Endodermal cell (in vitro differentiated cells): ENCODE data around the gene GOLGA1. TPM values are rescaled to one million over a fixed set of nuclear protein-coding genes. Genes with fewer than 3 reads are reported as not detected.
"Not testable (repeated sequence)": the region's sequence is repeated elsewhere in the genome, so short reads cannot be mapped to it uniquely, and the experiment has no call there.

Source experiments
- DNase-seq: peaks from one replicate; pipeline ENCODE4 v3.0.0-alpha.2; 2017
- H3K27ac ChIP-seq: 2 replicates; pipeline ENCODE4 v1.5.1; 2013; ENCODE audit warnings: mild to moderate bottlenecking, low read depth, low read length, moderate library complexity
- H3K27me3 ChIP-seq: 2 replicates; pipeline ENCODE4 v1.6.1; 2013; ENCODE audit warnings: mild to moderate bottlenecking, low read length, moderate library complexity; ENCODE audit not compliant: insufficient read depth, control insufficient read depth, poor library complexity, severe bottlenecking
- H3K36me3 ChIP-seq: 2 replicates; pipeline ENCODE4 v1.7.0; 2013; ENCODE audit warnings: mild to moderate bottlenecking, low read length, moderate library complexity; ENCODE audit not compliant: control insufficient read depth, insufficient read depth
- H3K4me1 ChIP-seq: one replicate; pipeline ENCODE4 v1.7.0; 2013; ENCODE audit warnings: low read length; ENCODE audit not compliant: control insufficient read depth, insufficient read depth
- H3K4me3 ChIP-seq: 2 replicates; pipeline ENCODE4 v1.5.1; 2013; ENCODE audit warnings: mild to moderate bottlenecking, low read length, moderate library complexity
- H3K9ac ChIP-seq: 2 replicates; pipeline ENCODE4 v1.6.1; 2013; ENCODE audit warnings: mild to moderate bottlenecking, low read length, moderate library complexity; ENCODE audit not compliant: poor library complexity, severe bottlenecking; ENCODE audit errors: extremely low read depth
- H3K9me3 ChIP-seq: 2 replicates; pipeline ENCODE4 v1.6.1; 2013; ENCODE audit warnings: mild to moderate bottlenecking, low read length, moderate library complexity; ENCODE audit not compliant: control insufficient read depth
- H3K27ac Mint-ChIP-seq: 2 replicates; pipeline ENCODE4 v1.8.0; 2020; ENCODE audit warnings: mixed read lengths
- H3K27me3 Mint-ChIP-seq: 2 replicates; pipeline ENCODE4 v1.8.0; 2021; ENCODE audit warnings: mild to moderate bottlenecking, mixed read lengths; ENCODE audit not compliant: insufficient read depth
- H3K36me3 Mint-ChIP-seq: 2 replicates; pipeline ENCODE4 v1.8.0; 2020; ENCODE audit warnings: low read depth, mixed read lengths
- H3K4me1 Mint-ChIP-seq: 2 replicates; pipeline ENCODE4 v1.8.0; 2020; ENCODE audit warnings: mixed read lengths
- H3K4me3 Mint-ChIP-seq: 2 replicates; pipeline ENCODE4 v1.8.0; 2020; ENCODE audit warnings: mild to moderate bottlenecking, moderate library complexity, mixed read lengths
- H3K9me3 Mint-ChIP-seq: 2 replicates; pipeline ENCODE4 v1.8.0; 2020; ENCODE audit warnings: mild to moderate bottlenecking, mixed read lengths
- WGBS, 2 experiments: methylation state at CpG; one replicate each; pipeline versions ENCODE4 v1.1.5 to v1.1.7; 2013; ENCODE audit warnings: missing lambda C conversion rate in 2 of 2, mixed read lengths in 1 of 2; ENCODE audit not compliant: insufficient coverage in 1 of 2, insufficient read length in 1 of 2; 5-methylcytosine and 5-hydroxymethylcytosine counted together
- total RNA-seq, 2 donors: library from RNA; stranded (reverse); fragmentation: NEBNext Ultra II Directional in 1 of 2; extraction: Animal tissue kit (Norgen Biotek cat#: 25700) in 1 of 2; gene quantifications; 2 replicates in 1 of 2; 3 replicates in 1 of 2; pipeline ENCODE4 v1.2.1, GENCODE V29; 2021
- TF ChIP-seq, protein P1 (sequence below): fragments of 200-600 bp; sonication (generic); conservative IDR thresholded peaks from 2 replicates; pipeline ENCODE4 v1.5.0; 2021; ENCODE audit warnings: antibody characterized with exemption, mild to moderate bottlenecking

The GOLGA1 gene
- total RNA-seq, 2 donors from 2014 or later, result 8.8 to 13.2 TPM

DNA sequence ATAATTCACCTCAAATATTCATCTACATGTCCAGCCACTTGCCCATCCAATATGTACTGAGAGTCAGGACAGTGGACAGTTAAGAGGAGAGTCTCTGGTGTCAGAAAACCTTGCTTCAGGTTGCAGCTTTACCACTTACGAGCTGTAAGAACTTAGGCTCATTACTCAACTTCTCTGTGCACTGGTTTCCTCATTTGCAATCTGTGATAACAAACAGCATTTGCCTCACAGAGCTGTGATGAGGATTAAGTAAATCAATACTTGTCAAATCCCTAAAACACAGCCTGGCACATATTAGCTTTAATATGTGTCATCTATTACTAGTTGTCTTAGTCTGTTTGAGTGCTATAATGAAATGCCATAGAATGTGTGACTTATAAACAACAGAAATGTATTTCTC, 8.6 kb downstream of the GOLGA1 start:
- H3K9ac ChIP-seq, result no peak overlapping the region
- Mint-ChIP-seq H3K4me3 (no peak overlapping the region), H3K27ac (no peak overlapping the region), H3K9me3 (no peaks in the 10 kb centered on the region), H3K27me3 (no peaks in the 10 kb centered on the region), H3K36me3 (peaks cover 7% of the 10 kb centered on the region), H3K4me1 (no peaks in the 10 kb centered on the region)
- H3K4me1 ChIP-seq, result no peaks in the 10 kb centered on the region
- H3K27ac ChIP-seq, result no peak overlapping the region
- H3K4me3 ChIP-seq, result no peak overlapping the region
- no peaks in the 10 kb centered on the region for H3K9me3 ChIP-seq
- peaks cover 40% of the 10 kb centered on the region for H3K36me3 ChIP-seq
- no peaks in the 10 kb centered on the region for H3K27me3 ChIP-seq
- WGBS, 2 experiments, result 94 to 100% methylated on average over 1 of the region's 1 CpG
- TF ChIP-seq, protein P1, sequence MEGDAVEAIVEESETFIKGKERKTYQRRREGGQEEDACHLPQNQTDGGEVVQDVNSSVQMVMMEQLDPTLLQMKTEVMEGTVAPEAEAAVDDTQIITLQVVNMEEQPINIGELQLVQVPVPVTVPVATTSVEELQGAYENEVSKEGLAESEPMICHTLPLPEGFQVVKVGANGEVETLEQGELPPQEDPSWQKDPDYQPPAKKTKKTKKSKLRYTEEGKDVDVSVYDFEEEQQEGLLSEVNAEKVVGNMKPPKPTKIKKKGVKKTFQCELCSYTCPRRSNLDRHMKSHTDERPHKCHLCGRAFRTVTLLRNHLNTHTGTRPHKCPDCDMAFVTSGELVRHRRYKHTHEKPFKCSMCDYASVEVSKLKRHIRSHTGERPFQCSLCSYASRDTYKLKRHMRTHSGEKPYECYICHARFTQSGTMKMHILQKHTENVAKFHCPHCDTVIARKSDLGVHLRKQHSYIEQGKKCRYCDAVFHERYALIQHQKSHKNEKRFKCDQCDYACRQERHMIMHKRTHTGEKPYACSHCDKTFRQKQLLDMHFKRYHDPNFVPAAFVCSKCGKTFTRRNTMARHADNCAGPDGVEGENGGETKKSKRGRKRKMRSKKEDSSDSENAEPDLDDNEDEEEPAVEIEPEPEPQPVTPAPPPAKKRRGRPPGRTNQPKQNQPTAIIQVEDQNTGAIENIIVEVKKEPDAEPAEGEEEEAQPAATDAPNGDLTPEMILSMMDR, result no peak
- DNase-seq, result no peak

DNA sequence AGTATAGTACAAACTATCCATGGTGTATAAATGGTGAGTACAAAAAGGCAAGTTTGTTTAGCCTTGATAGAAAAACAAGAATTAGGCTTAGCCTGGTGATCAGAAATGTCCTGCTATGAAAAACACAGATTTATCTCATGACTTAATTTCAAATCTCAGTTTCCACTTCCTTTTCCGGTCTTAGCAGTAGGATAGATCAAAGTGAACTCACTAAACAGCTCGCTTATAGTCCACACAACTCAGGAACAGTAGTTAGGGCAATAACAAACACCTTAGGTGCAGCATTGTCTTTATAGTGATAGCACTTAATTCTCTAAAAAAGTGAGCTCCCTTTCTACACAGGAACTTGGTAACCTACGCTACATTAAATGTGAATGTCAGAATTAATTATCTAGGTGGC, 11.4 kb downstream of the GOLGA1 start:
- H3K9me3 Mint-ChIP-seq, result no peaks in the 10 kb centered on the region
- Histone ChIP-seq H3K4me1 (no peaks in the 10 kb centered on the region), H3K36me3 (peaks cover 44% of the 10 kb centered on the region), H3K27me3 (no peaks in the 10 kb centered on the region), H3K4me3 (no peak overlapping the region), H3K9ac (no peak overlapping the region), H3K9me3 (no peaks in the 10 kb centered on the region), H3K27ac (no peak overlapping the region)
- TF ChIP-seq, protein P1, result no peak
- no peaks in the 10 kb centered on the region for H3K27me3 Mint-ChIP-seq
- H3K27ac Mint-ChIP-seq, result no peak overlapping the region
- WGBS, 2 experiments, result 96 to 100% methylated on average over 2 to 3 of the region's 3 CpGs
- DNase-seq, result no peak
- H3K36me3 Mint-ChIP-seq, result no peaks in the 10 kb centered on the region
- H3K4me1 Mint-ChIP-seq, result no peaks in the 10 kb centered on the region
- H3K4me3 Mint-ChIP-seq, result no peak overlapping the region

DNA sequence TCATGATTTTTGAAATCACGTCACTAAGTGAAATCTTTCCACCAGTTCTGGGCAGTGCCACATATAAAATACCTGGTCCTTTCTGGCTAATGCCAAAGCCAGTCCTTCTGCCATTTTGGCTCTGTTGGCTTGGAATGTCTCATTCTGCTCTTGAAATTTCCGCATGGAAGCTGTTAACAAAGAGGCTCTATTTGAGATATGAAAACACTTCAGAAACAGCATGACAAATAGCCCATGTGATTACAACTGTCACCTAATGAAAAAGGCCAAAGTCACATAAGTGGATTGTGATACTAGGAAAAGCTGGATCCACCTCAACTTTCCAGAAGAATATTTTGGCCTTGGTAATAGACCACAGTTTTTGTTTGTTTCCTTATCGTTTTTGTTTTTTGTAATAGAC, 12.8 kb downstream of the GOLGA1 start:
- Histone ChIP-seq H3K9me3 (no peaks in the 10 kb centered on the region), H3K36me3 (peaks cover 45% of the 10 kb centered on the region), H3K4me1 (no peaks in the 10 kb centered on the region), H3K27me3 (no peaks in the 10 kb centered on the region), H3K4me3 (no peak overlapping the region), H3K9ac (no peak overlapping the region), H3K27ac (no peak overlapping the region)
- Mint-ChIP-seq H3K4me1 (no peaks in the 10 kb centered on the region), H3K9me3 (no peaks in the 10 kb centered on the region), H3K27ac (no peak overlapping the region), H3K36me3 (no peaks in the 10 kb centered on the region), H3K4me3 (no peak overlapping the region), H3K27me3 (no peaks in the 10 kb centered on the region)
- DNase-seq, result no peak
- TF ChIP-seq, protein P1, result no peak
- 95 to 100% methylated on average over 2 of the region's 3 CpGs for WGBS, 2 experiments

DNA sequence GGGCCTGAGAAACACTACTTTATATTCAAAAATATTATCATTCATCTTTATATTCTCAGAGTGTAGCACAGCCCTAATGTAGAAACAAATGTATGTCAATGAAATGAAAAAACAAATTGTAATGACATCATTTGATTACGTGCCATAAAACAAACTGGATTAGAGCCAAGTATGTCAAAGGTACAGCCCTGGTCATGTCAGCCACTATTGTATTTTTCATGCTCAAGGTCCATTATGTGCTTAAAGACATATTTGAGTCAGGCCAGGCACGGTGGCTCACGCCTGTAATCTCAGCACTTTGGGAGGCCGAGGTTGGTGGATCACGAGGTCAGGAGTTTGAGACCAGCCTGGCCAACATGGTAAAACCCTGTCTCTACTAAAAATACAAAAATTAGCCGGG, 20.5 kb downstream of the GOLGA1 start:
- H3K36me3 Mint-ChIP-seq, result peaks cover 29% of the 10 kb centered on the region
- not testable (repeated sequence) for H3K27me3 Mint-ChIP-seq, DNase-seq, H3K4me3 ChIP-seq, H3K9me3 Mint-ChIP-seq, H3K4me3 Mint-ChIP-seq, H3K4me1 ChIP-seq, H3K27ac ChIP-seq, H3K27ac Mint-ChIP-seq, H3K4me1 Mint-ChIP-seq, H3K27me3 ChIP-seq, H3K9ac ChIP-seq, H3K9me3 ChIP-seq
- H3K36me3 ChIP-seq, result peaks cover 40% of the 10 kb centered on the region
- 90 to 91% methylated on average over 4 to 6 of the region's 6 CpGs for WGBS, 2 experiments
